Stomach (tissue), 9 donors: ENCODE measurements around the gene AP1M2. TPM values are rescaled to one million over a fixed set of nuclear protein-coding genes. Genes with fewer than 3 reads are reported as not detected.

Experiments
- DNase-seq, 2 donors: peaks; one replicate each; pipeline versions ENCODE4 v3.0.0 to v3.0.0-alpha.2; 2013 to 2019
- H3K27ac ChIP-seq, 5 donors: fragments of 200-600 bp in 4 of 5; sonication (generic) in 4 of 5; one replicate each; pipeline ENCODE4 v1.5.1; 2013 to 2019; ENCODE audit warnings: mild to moderate bottlenecking in 1 of 5, moderate library complexity in 1 of 5
- H3K27me3 ChIP-seq, 3 donors: fragments of 200-600 bp; sonication (generic); one replicate each; pipeline ENCODE4 v1.5.1; 2017 to 2019; ENCODE audit warnings: mixed run types in 1 of 3
- H3K36me3 ChIP-seq, 4 donors: fragments of 200-600 bp; sonication (generic); 1 replicate in 3 of 4; 2 replicates in 1 of 4; pipeline ENCODE4 v1.5.1; 2016 to 2019
- H3K4me1 ChIP-seq, 4 donors: fragments of 200-600 bp; sonication (generic); one replicate each; pipeline ENCODE4 v1.5.1; 2016 to 2019
- H3K4me3 ChIP-seq, 4 donors: fragments of 200-600 bp; sonication (generic) in 3 of 4; one replicate each; pipeline ENCODE4 v1.5.1; 2016 to 2019; ENCODE audit warnings: mild to moderate bottlenecking in 1 of 4
- H3K9me3 ChIP-seq, 4 donors: fragments of 200-600 bp; sonication (generic); one replicate each; pipeline ENCODE4 v1.5.1; 2016 to 2019
- CTCF ChIP-seq, 7 experiments: fragments of 450-650 bp in 4 of 7; fragments of 200-600 bp in 3 of 7; sonication (generic) in 3 of 7; IDR thresholded peaks; one replicate each; pipeline ENCODE4 v1.5.1; 2016 to 2019; ENCODE audit warnings: antibody characterized with exemption in 7 of 7, control low read depth in 2 of 7, mild to moderate bottlenecking in 1 of 7
- EP300 ChIP-seq: sonication (generic); formaldehyde crosslinking; IDR thresholded peaks from one replicate; pipeline ENCODE4 v1.6.1; 2017; ENCODE audit warnings: antibody characterized with exemption
- POLR2A ChIP-seq, 4 donors: fragments of 450-650 bp; IDR thresholded peaks; one replicate each; pipeline ENCODE4 v1.6.1; 2016; ENCODE audit warnings: antibody characterized with exemption in 4 of 4, control low read depth in 2 of 4, mild to moderate bottlenecking in 1 of 4, moderate library complexity in 1 of 4
- POLR2AphosphoS5 ChIP-seq, 3 donors: sonication (generic); formaldehyde crosslinking; IDR thresholded peaks; one replicate each; pipeline ENCODE4 v1.6.1; 2016; ENCODE audit warnings: antibody characterized with exemption in 3 of 3
- WGBS, 5 donors: extraction: QIAGEN DNeasy Blood & Tissue Kit in 3 of 5; methylation state at CpG; one replicate each; pipeline versions ENCODE4 v1.1.5 to v1.1.7; 2013 to 2018; 5-methylcytosine and 5-hydroxymethylcytosine counted together
- intact Hi-C: fragments of 100-400 bp; cut with DNase I; formaldehyde crosslinking; loops from one replicate; pipeline ENCODE4 v1.15.1; 2023; ENCODE audit warnings: low total_unique reads
- polyA plus RNA-seq, 3 donors: library from polyadenylated mRNA; stranded (reverse); fragments of 200-250 nt; gene quantifications; one replicate each; pipeline ENCODE4 v1.2.3, GENCODE V29; 2013
- total RNA-seq, 5 donors: library from RNA; depleted of rRNA; stranded (reverse); fragments of >200 nt; gene quantifications; one replicate each; pipeline versions ENCODE4 v1.1.0 to v1.2.3, GENCODE V29; 2014 to 2016
- donor health status: healthy with polysubstance abuse.
- donor health status: Bipolar disorder and iron deficiency.
- donor health status: healthy.

AP1M2 gene
- total and polyA plus RNA-seq, 8 donors = 11.7 to 687 (median 68.3) TPM

GRCh38 chr19:10568062-10568825, 18.9 kb downstream of the AP1M2 start:
- H3K27ac ChIP-seq = peak overlapping the region; percentile 85 to 94 (median 91)
- peaks cover 0 to under 1% (median 0%) of the 10 kb centered on the region in 4 donors for H3K36me3 ChIP-seq
- DNase-seq = peak; percentile 50 to 87
- peaks cover 37 to 57% (median 50%) of the 10 kb centered on the region in 4 donors for H3K4me1 ChIP-seq
- WGBS, 5 donors = 1 to 9% (median 2%) methylated on average over 9 to 58 of the region's 58 CpGs
- intact Hi-C loops = no loop called here
- H3K9me3 ChIP-seq = no peaks in the 10 kb centered on the region
- H3K4me3 ChIP-seq = peak overlapping the region; percentile 83 to 97 (median 90)
- no peak for TF ChIP-seq CTCF (IDR thresholded peaks at IDR 0.05)
- no peak for TF ChIP-seq POLR2A (IDR thresholded peaks at IDR 0.05)
- no peak for TF ChIP-seq POLR2AphosphoS5 (IDR thresholded peaks at IDR 0.05)
- H3K27me3 ChIP-seq = no peaks in the 10 kb centered on the region

- no peaks in the 10 kb centered on the region for H3K9me3 ChIP-seq
- H3K4me3 ChIP-seq = peak overlapping the region in 3 of 4 donors; percentile 83 to 97 (median 90)
- peaks cover 37 to 56% (median 50%) of the 10 kb centered on the region in 4 donors for H3K4me1 ChIP-seq
- DNase-seq = no peak
- H3K27ac ChIP-seq = peak overlapping the region in 4 of 5 donors; percentile 86 to 94 (median 92)
- WGBS, 5 donors = 19 to 38% (median 34%) methylated on average over 5 of the region's 5 CpGs
- TF ChIP-seq CTCF (IDR thresholded peaks at IDR 0.05) (no peak), POLR2A (IDR thresholded peaks at IDR 0.05) (no peak), EP300 (no peak), POLR2AphosphoS5 (IDR thresholded peaks at IDR 0.05) (no peak)
- H3K27me3 ChIP-seq = no peaks in the 10 kb centered on the region
- peaks cover 0 to 6% (median 5%) of the 10 kb centered on the region in 4 donors for H3K36me3 ChIP-seq
- intact Hi-C loops = no loop called here
Measured at GRCh38 chr19:10567656-10568055, 19.5 kb downstream of the AP1M2 start.

GRCh38 chr19:10566658-10567410, 20.3 kb downstream of the AP1M2 start:
- H3K27ac ChIP-seq = peak overlapping the region; percentile 15 to 94 (median 91)
- intact Hi-C loops = no loop called here
- H3K36me3 ChIP-seq = peaks cover 0 to 14% (median 12%) of the 10 kb centered on the region in 4 donors
- peak in 1 of 2 donors; percentile 53 for DNase-seq
- 44 to 61% (median 57%) methylated on average over 11 to 19 of the region's 19 CpGs for WGBS, 5 donors
- H3K9me3 ChIP-seq = no peaks in the 10 kb centered on the region
- peak overlapping the region; percentile 80 to 97 (median 86) for H3K4me3 ChIP-seq
- TF ChIP-seq CTCF (IDR thresholded peaks at IDR 0.05) (no peak), POLR2AphosphoS5 (IDR thresholded peaks at IDR 0.05) (no peak), POLR2A (IDR thresholded peaks at IDR 0.05) (no peak), EP300 (no peak)
- H3K4me1 ChIP-seq = peaks cover 37 to 48% (median 45%) of the 10 kb centered on the region in 4 donors
- no peaks in the 10 kb centered on the region for H3K27me3 ChIP-seq

- 4 to 10% (median 6%) methylated on average over 4 of the region's 4 CpGs for WGBS, 5 donors
- Histone ChIP-seq H3K36me3 (peaks cover 0 to 19% (median 17%) of the 10 kb centered on the region in 4 donors), H3K27ac (peak overlapping the region; percentile 78 to 94 (median 91)), H3K4me1 (peaks cover 37 to 47% (median 45%) of the 10 kb centered on the region in 4 donors), H3K27me3 (no peaks in the 10 kb centered on the region), H3K4me3 (peak overlapping the region; percentile 80 to 97 (median 86)), H3K9me3 (no peaks in the 10 kb centered on the region)
- DNase-seq = no peak
- intact Hi-C loops = no loop called here
- no peak for TF ChIP-seq POLR2AphosphoS5 (IDR thresholded peaks at IDR 0.05)
- no peak for TF ChIP-seq EP300
Measured at GRCh38 chr19:10566408-10566657, 20.8 kb downstream of the AP1M2 start.
